K562 (cell line): Measurements from ENCODE around the gene TMEM11.

Experiments
- CTCF ChIP-seq, 3 experiments: IDR thresholded peaks in 2 of 3; conservative IDR thresholded peaks in 1 of 3; 2 replicates each; pipeline ENCODE4 v1.5.1; 2011 to 2012; ENCODE audit warnings: low read length in 3 of 3, mild to moderate bottlenecking in 3 of 3, control low read depth in 2 of 3, improper control_type of control experiment in 1 of 3, inconsistent platforms in 1 of 3, low read depth in 1 of 3, mixed read lengths in 1 of 3, moderate library complexity in 1 of 3; ENCODE audit not compliant: insufficient read depth in 2 of 3
- POLR3G ChIP-seq: IDR thresholded peaks from 2 replicates; pipeline ENCODE4 v1.6.1; 2011; ENCODE audit not compliant: insufficient read length, insufficient replicate concordance; ENCODE audit errors: extremely low read depth
- TEAD4 ChIP-seq, 2 experiments: sonication (generic) in 1 of 2; formaldehyde crosslinking in 1 of 2; IDR thresholded peaks; 2 replicates each; pipeline versions ENCODE4 v1.6.1 to v1.8.0; 2012 to 2022; ENCODE audit warnings: borderline replicate concordance in 1 of 2, inconsistent platforms in 1 of 2, low read length in 1 of 2, mild to moderate bottlenecking in 1 of 2, missing genetic modification reagents in 1 of 2
- ZNF311 ChIP-seq: fragments of 250-450 bp; sonication (Bioruptor Pico); IDR thresholded peaks from 2 replicates; pipeline ENCODE4 v1.4.0; 2020; ENCODE audit warnings: mild to moderate bottlenecking, moderate library complexity
- ZNF780A ChIP-seq: fragments of 250-450 bp; sonication (Bioruptor Pico); IDR thresholded peaks from 2 replicates; pipeline ENCODE4 v1.5.0; 2021; ENCODE audit warnings: mild to moderate bottlenecking

- no peak for TF ChIP-seq POLR3G
- no peak for TF ChIP-seq ZNF311 (CRISPR knock-in tag)
- no peak for TF ChIP-seq ZNF780A (CRISPR knock-in tag)
- TF ChIP-seq CTCF (IDR thresholded peaks at IDR 0.05 in 2 of 3, conservative IDR thresholded peaks at IDR 0.05 in 1 of 3; ENCODE audit: insufficient read depth in 2 of 3, low read depth in 1 of 3, low read length in 3 of 3): no peak
- no peak for TF ChIP-seq TEAD4 (IDR thresholded peaks at IDR 0.05; ENCODE audit: low read length)
- no peak for TF ChIP-seq TEAD4 (CRISPR knock-in tag; IDR thresholded peaks at IDR 0.05; ENCODE audit: borderline replicate concordance)
Measured at GRCh38 chr17:21199856-21200255, 14.1 kb downstream of the TMEM11 start.
